K562 (cell line): Measurements from ENCODE around the gene BIRC3. TPM values are rescaled to one million over a fixed set of nuclear protein-coding genes. Genes with fewer than 3 reads are reported as not detected.

Experiments used
- ATAC-seq: fragments of 200-7000 bp; cut with Tn5 transposase; 3 replicates; pipeline ENCODE4 v1.9.1; 2020; ENCODE audit warnings: moderate library complexity
- BruUV-seq: library from RNA; stranded (reverse); fragments of 400-500 nt; replicated peaks from 2 replicates; lab custom pipeline; 2021; lab: Mats Ljungman, UMichigan
- CTCF ChIA-PET: fragments of 300-600 bp; formaldehyde crosslinking; extraction: SDS; loops from one replicate; lab custom pipeline; 2021; ENCODE audit warnings: low intra/inter-chr PET ratio; lab: Yijun Ruan, JAX
- POLR2A ChIA-PET: fragments of 300-600, 350-650 bp; sonication (Branson Sonifier 250); formaldehyde crosslinking; extraction: SDS; loops from one replicate; lab custom pipeline; 2021; ENCODE audit warnings: antibody characterized with exemption, inconsistent platforms; lab: Yijun Ruan, JAX
- DNase-seq, 4 experiments: peaks; one replicate each; pipeline versions ENCODE4 v3.0.0 to v3.0.0-alpha.2; 2011 to 2018; ENCODE audit warnings: low spot score in 3 of 4, mixed read lengths in 3 of 4; ENCODE audit errors: extremely low read depth in 1 of 4
- FAIRE-seq: peaks from 2 replicates; lab custom pipeline; 2011; peaks lifted over from hg19 to GRCh38; lab: Jason Lieb, UNC
- H2AFZ ChIP-seq: 2 replicates; pipeline ENCODE4 v1.6.0; 2011; ENCODE audit warnings: low read depth, low read length, control low read depth, inconsistent platforms
- H3K27ac ChIP-seq: fragments of 200-600 bp; 3 replicates; pipeline ENCODE4 v1.8.0; 2011; ENCODE audit warnings: low read depth, mild to moderate bottlenecking, control low read depth, inconsistent platforms, low read length, moderate library complexity, mixed read lengths; ENCODE audit errors: extremely low read depth
- H3K27me3 ChIP-seq, 2 experiments: fragments of 300-600 bp in 1 of 2; 2 replicates in 1 of 2; 3 replicates in 1 of 2; pipeline versions ENCODE4 v1.6.0 to v1.8.0; 2011; ENCODE audit warnings: inconsistent platforms in 2 of 2, low read length in 2 of 2, mild to moderate bottlenecking in 1 of 2, mixed read lengths in 1 of 2, moderate library complexity in 1 of 2; ENCODE audit not compliant: control insufficient read depth in 2 of 2, insufficient read depth in 2 of 2
- H3K36me3 ChIP-seq: fragments of 300-600 bp; 3 replicates; pipeline ENCODE4 v1.8.0; 2011; ENCODE audit warnings: mild to moderate bottlenecking, low read length, inconsistent platforms; ENCODE audit not compliant: control insufficient read depth, insufficient read depth
- H3K4me1 ChIP-seq, 2 experiments: fragments of 200-600 bp in 1 of 2; replicated peaks in 1 of 2; 2 replicates in 1 of 2; 3 replicates in 1 of 2; pipeline versions ENCODE4 v1.5.1 to v1.8.0; 2011; ENCODE audit warnings: inconsistent platforms in 2 of 2, low read length in 2 of 2, mild to moderate bottlenecking in 1 of 2, mixed read lengths in 1 of 2, moderate library complexity in 1 of 2; ENCODE audit not compliant: control insufficient read depth in 2 of 2, insufficient read depth in 2 of 2
- H3K4me2 ChIP-seq: 2 replicates; pipeline ENCODE4 v1.6.1; 2011; ENCODE audit warnings: low read length, control low read depth, inconsistent platforms, mixed read lengths; ENCODE audit not compliant: insufficient read depth
- H3K4me3 ChIP-seq: fragments of 200-600 bp; sonication (generic), shearing (Covaris generic); 2 replicates; pipeline ENCODE4 v1.5.1; 2016; ENCODE audit warnings: control low read depth, inconsistent platforms
- H3K79me2 ChIP-seq: fragments of 200-600 bp; 3 replicates; pipeline ENCODE4 v1.8.0; 2011; ENCODE audit warnings: low read length, inconsistent platforms; ENCODE audit not compliant: control insufficient read depth, insufficient read depth
- H3K9ac ChIP-seq, 2 experiments: 2 replicates each; pipeline versions ENCODE4 v1.6.0 to v1.6.1; 2011; ENCODE audit warnings: low read depth in 2 of 2, low read length in 2 of 2, control low read depth in 1 of 2, inconsistent platforms in 1 of 2, mild to moderate bottlenecking in 1 of 2, mixed read lengths in 1 of 2; ENCODE audit not compliant: insufficient read depth in 1 of 2
- H3K9me1 ChIP-seq: one replicate; pipeline ENCODE4 v1.6.0; 2011; ENCODE audit warnings: inconsistent platforms, mild to moderate bottlenecking, low read length, moderate library complexity; ENCODE audit not compliant: control insufficient read depth, insufficient read depth
- H3K9me3 ChIP-seq: replicated peaks from 2 replicates; pipeline ENCODE4 v1.5.1; 2011; ENCODE audit warnings: low read depth, low read length, inconsistent platforms; ENCODE audit not compliant: control insufficient read depth, insufficient read depth
- H4K20me1 ChIP-seq: replicated peaks from 2 replicates; pipeline ENCODE4 v1.6.1; 2011; ENCODE audit warnings: low read length, inconsistent platforms, mixed read lengths; ENCODE audit not compliant: control insufficient read depth, insufficient read depth
- ATF2 ChIP-seq: sonication (generic); formaldehyde crosslinking; IDR thresholded peaks from 2 replicates; pipeline ENCODE4 v1.8.1; 2022; ENCODE audit warnings: missing genetic modification reagents
- FOXM1 ChIP-seq, 2 experiments: fragments of 450-650 bp in 1 of 2; sonication (generic) in 1 of 2; formaldehyde crosslinking in 1 of 2; IDR thresholded peaks; 2 replicates each; pipeline versions ENCODE4 v1.6.1 to v1.9.0; 2017 to 2022; ENCODE audit warnings: low read depth in 2 of 2, mild to moderate bottlenecking in 2 of 2, missing genetic modification reagents in 1 of 2, moderate library complexity in 1 of 2
- GABPB1 ChIP-seq: sonication (generic); formaldehyde crosslinking; IDR thresholded peaks from 2 replicates; pipeline ENCODE4 v1.8.0; 2022; ENCODE audit warnings: mild to moderate bottlenecking, missing genetic modification reagents
- HDAC3 ChIP-seq: fragments of 450-650 bp; IDR thresholded peaks from 2 replicates; pipeline ENCODE4 v1.6.1; 2018; ENCODE audit warnings: borderline replicate concordance, mild to moderate bottlenecking, moderate library complexity; ENCODE audit not compliant: partially characterized antibody
- HEY1 ChIP-seq: fragments of 250-450 bp; sonication (Bioruptor Pico); IDR thresholded peaks from 2 replicates; pipeline ENCODE4 v1.5.0; 2020; ENCODE audit warnings: mild to moderate bottlenecking, moderate library complexity, borderline replicate concordance
- IRF1 ChIP-seq: sonication (generic); formaldehyde crosslinking; IDR thresholded peaks from 2 replicates; pipeline ENCODE4 v1.8.0; 2022; ENCODE audit warnings: missing genetic modification reagents, mild to moderate bottlenecking, borderline replicate concordance
- NFIX ChIP-seq: fragments of 250-450 bp; sonication (Bioruptor Pico); IDR thresholded peaks from 2 replicates; pipeline ENCODE4 v1.4.0; 2020; ENCODE audit warnings: low read depth, mild to moderate bottlenecking, moderate library complexity
- NR2F6 ChIP-seq: fragments of 450-650 bp; formaldehyde crosslinking; IDR thresholded peaks from 2 replicates; pipeline ENCODE4 v1.4.0; 2020; ENCODE audit warnings: mild to moderate bottlenecking
- PTTG1 ChIP-seq: fragments of 450-650 bp; IDR thresholded peaks from 2 replicates; pipeline ENCODE4 v1.6.1; 2016; ENCODE audit warnings: low read depth, mild to moderate bottlenecking, missing genetic modification characterization, missing compliant biosample characterization
- SIN3A ChIP-seq, 2 experiments: fragments of 150-350 bp in 1 of 2; IDR thresholded peaks; 2 replicates each; pipeline ENCODE4 v1.6.1; 2011 to 2016; ENCODE audit warnings: borderline replicate concordance in 2 of 2, low read depth in 2 of 2, low read length in 2 of 2, mild to moderate bottlenecking in 2 of 2, moderate library complexity in 2 of 2; ENCODE audit not compliant: control insufficient read depth in 1 of 2
- SMARCA4 ChIP-seq: fragments of 450-650 bp; IDR thresholded peaks from 2 replicates; pipeline ENCODE4 v1.6.1; 2016
- TCF15 ChIP-seq: fragments of 250-450 bp; sonication (Bioruptor Pico); IDR thresholded peaks from 2 replicates; pipeline ENCODE4 v1.8.0; 2022; ENCODE audit warnings: moderate library complexity, mild to moderate bottlenecking, inconsistent platforms
- ZKSCAN1 ChIP-seq: fragments of 150-350 bp; IDR thresholded peaks from 2 replicates; pipeline ENCODE4 v1.6.1; 2016; ENCODE audit warnings: low read depth, low read length
- ZNF695 ChIP-seq: fragments of 450-650 bp; formaldehyde crosslinking; IDR thresholded peaks from 2 replicates; pipeline ENCODE4 v1.4.0; 2020; ENCODE audit warnings: mild to moderate bottlenecking, moderate library complexity
- WGBS: fragments of 100-300 bp; shearing (Covaris generic); methylation state at CpG from one replicate; pipeline ENCODE4 v1.1.6; 2016; ENCODE audit warnings: low coverage, mixed read lengths; ENCODE audit not compliant: insufficient coverage; ENCODE audit errors: missing lambda C conversion rate; 5-methylcytosine and 5-hydroxymethylcytosine counted together
- in situ Hi-C: fragments of 300-500 bp; cut with MboI; formaldehyde crosslinking; loops from 4 replicates; pipeline ENCODE4 v1.15.0; 2018; ENCODE audit warnings: inconsistent platforms, mixed read lengths
- intact Hi-C: fragments of 100-400 bp; cut with micrococcal nuclease; formaldehyde crosslinking; loops from 2 replicates; pipeline ENCODE4 v1.14.2; 2022
- polyA plus RNA-seq, 8 experiments: library from polyadenylated mRNA; depleted of rRNA in 4 of 8; stranded (reverse) in 5 of 8; unstranded in 3 of 8; fragments of >200 nt; fragmentation: Nextera tagmentation in 2 of 8; fragmentation: Illumina TruSeq in 1 of 8; extraction: Ambion mirVana in 2 of 8; extraction: Trizol in 1 of 8; gene quantifications; 2 replicates each; pipeline versions ENCODE4 v1.2.1 to v1.2.3, GENCODE V29; 2011 to 2014; ENCODE audit warnings: inconsistent platforms in 1 of 8, missing spikeins in 1 of 8
- total RNA-seq, 7 experiments: library from RNA; depleted of rRNA in 6 of 7; stranded (reverse); fragments of >200 nt in 6 of 7; fragmentation: Illumina TruSeq in 2 of 7; extraction: Trizol in 2 of 7; gene quantifications; 2 replicates each; pipeline versions ENCODE4 v1.2.1 to v1.2.3, GENCODE V29; 2011 to 2021; ENCODE audit warnings: low replicate concordance in 1 of 7

BIRC3 gene
- total and polyA plus RNA-seq, 9 of the 15 experiments (the other 6 are each of a cell fraction or from before 2014, with no cell fraction given): 0.08 to 0.42 (median 0.18) TPM

GRCh38 chr11:102318469-102318868 lies 1.2 kb downstream of the BIRC3 start:
- Histone ChIP-seq H3K9me1 (no peaks in the 10 kb centered on the region), H3K9me3 (no peaks in the 10 kb centered on the region), H3K27me3 (peaks cover 0 to 2% of the 10 kb centered on the region in 2 experiments; a peak in 4 of 5 replicates), H3K36me3 (no peaks in the 10 kb centered on the region), H3K4me3 (no peak overlapping the region), H2AFZ (no peak overlapping the region), H3K27ac (no peak overlapping the region), H4K20me1 (no peaks in the 10 kb centered on the region), H3K9ac (no peak overlapping the region), H3K4me2 (no peak overlapping the region), H3K4me1 (peaks cover 0 to 8% of the 10 kb centered on the region in 2 experiments; a peak in 3 of 5 replicates), H3K79me2 (no peaks in the 10 kb centered on the region)
- intact Hi-C loops (no loop called here), in situ Hi-C loops (no loop called here)
- ATAC-seq (no peak), FAIRE-seq (no peak), DNase-seq (no peak)
- ChIA-PET POLR2A (interaction anchor here (0.7 to 0.8 kb wide), 2 partner anchors 10 to 14 kb away, joined by 3 read pairs; no protein-coding TSS in a partner anchor), CTCF (no interaction called here)
- no TSS peak for BruUV-seq
- WGBS: 40% methylated on average over 1 of the region's 1 CpG
- TF ChIP-seq FOXM1 (IDR thresholded peaks at IDR 0.05; ENCODE audit: low read depth) (no peak), FOXM1 (CRISPR knock-in tag; IDR thresholded peaks at IDR 0.05; ENCODE audit: low read depth) (no peak), HDAC3 (no peak), GABPB1 (CRISPR knock-in tag) (no peak), NR2F6 (CRISPR knock-in tag) (no peak), HEY1 (CRISPR knock-in tag) (no peak), ATF2 (no peak), TCF15 (CRISPR knock-in tag) (no peak), PTTG1 (no peak), IRF1 (CRISPR knock-in tag) (no peak), ZKSCAN1 (no peak), SIN3A (IDR thresholded peaks at IDR 0.05; ENCODE audit: borderline replicate concordance in 2 of 2, control insufficient read depth in 1 of 2, low read depth in 2 of 2, low read length in 2 of 2) (no peak), SMARCA4 (no peak), NFIX (no peak), ZNF695 (CRISPR knock-in tag) (no peak)
